ENCODE results near the gene DKKL1. TPM values are rescaled to one million over a fixed set of nuclear protein-coding genes. Genes with fewer than 3 reads are reported as not detected.
A peak's percentile ranks its signal among the peaks of the same experiment; 100 is the strongest.

Gene DKKL1
- total RNA-seq, 4 donors from 2014 or later: 2.2 TPM; not detected in 3

DNA sequence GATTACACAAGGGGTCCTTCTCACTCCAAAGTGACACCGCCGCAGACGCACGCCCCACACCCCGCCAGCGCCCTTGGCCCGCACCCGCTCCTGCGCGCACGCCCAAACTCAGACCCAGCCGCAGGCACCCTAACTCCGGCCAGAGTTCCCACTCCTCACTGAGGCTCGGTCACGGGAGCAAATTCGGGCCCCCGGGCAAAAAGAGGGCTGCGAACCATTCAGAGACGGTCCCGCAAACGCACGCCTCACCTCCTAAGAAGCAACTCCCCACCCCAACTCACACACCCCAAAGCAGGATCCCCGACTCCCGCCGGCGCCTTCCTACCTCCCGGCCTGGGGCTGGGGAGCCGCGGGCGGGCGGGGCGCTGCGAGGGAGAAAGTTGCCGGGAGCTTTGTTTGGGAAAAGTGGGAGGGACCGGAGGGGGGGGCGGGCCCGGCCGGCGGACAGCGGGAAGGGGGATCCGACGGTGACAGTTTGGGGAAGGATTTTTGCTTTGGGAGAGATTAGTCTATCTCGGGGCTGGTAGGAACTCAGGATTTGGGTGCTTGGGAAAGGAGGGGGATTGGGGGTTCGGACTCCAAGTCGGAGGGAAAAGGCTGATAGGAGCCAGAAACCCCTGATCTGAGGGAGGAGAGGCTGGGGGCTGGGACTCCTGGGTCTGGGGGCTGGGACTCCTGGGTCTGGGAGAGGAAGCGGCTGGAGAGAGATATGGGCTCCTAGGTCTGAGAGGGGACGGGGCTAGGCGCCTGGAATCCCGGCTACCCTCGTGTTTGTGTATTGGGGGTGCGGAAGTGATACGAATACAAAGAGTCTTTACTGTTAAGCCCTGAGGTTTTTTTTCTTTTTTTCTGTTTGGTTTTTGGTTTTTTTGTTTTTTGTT lies 1.4 kb upstream of the DKKL1 start, which contains the start of gene TEAD2:
Gene TEAD2 (minus strand): TSS at position 369 of the 881 bp plus-strand sequence. CDS start 2,341 bp downstream, outside the sequence.
- in situ Hi-C loops (cut with MboI; ENCODE audit: low pct_ligation_motif_present in 1 of 4, low pct_unique_long_range_greater_than_20kb in 1 of 4, low sequenced_read_pairs in 3 of 4): no loop called here
- Histone ChIP-seq H3K27me3 (no peaks in the 10 kb centered on the region), H3K9me3 (no peaks in the 10 kb centered on the region), H3K36me3 (no peaks in the 10 kb centered on the region), H3K4me1 (peaks cover 4 to 32% (median 22%) of the 10 kb centered on the region in 4 donors), H3K27ac (peak within 1 kb of the TSS; percentile 87 to 97 (median 91)), H3K4me3 (peak within 1 kb of the TSS; percentile 48 to 89 (median 70))
- intact Hi-C loops (cut with DNase I; ENCODE audit: low total_unique reads): no loop called here
- TF ChIP-seq EP300 (IDR thresholded peaks at IDR 0.05; ENCODE audit: low read depth): no peak
- TF ChIP-seq POLR2AphosphoS5 (IDR thresholded peaks at IDR 0.05): peak; percentile 26 to 65 (median 57)
- TF ChIP-seq, protein P1, sequence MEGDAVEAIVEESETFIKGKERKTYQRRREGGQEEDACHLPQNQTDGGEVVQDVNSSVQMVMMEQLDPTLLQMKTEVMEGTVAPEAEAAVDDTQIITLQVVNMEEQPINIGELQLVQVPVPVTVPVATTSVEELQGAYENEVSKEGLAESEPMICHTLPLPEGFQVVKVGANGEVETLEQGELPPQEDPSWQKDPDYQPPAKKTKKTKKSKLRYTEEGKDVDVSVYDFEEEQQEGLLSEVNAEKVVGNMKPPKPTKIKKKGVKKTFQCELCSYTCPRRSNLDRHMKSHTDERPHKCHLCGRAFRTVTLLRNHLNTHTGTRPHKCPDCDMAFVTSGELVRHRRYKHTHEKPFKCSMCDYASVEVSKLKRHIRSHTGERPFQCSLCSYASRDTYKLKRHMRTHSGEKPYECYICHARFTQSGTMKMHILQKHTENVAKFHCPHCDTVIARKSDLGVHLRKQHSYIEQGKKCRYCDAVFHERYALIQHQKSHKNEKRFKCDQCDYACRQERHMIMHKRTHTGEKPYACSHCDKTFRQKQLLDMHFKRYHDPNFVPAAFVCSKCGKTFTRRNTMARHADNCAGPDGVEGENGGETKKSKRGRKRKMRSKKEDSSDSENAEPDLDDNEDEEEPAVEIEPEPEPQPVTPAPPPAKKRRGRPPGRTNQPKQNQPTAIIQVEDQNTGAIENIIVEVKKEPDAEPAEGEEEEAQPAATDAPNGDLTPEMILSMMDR (IDR thresholded peaks at IDR 0.05): no peak
- TF ChIP-seq POLR2A (IDR thresholded peaks at IDR 0.05): peak; percentile 16
- peak; percentile 75 for DNase-seq
- 1% methylated on average over 12 to 51 of the region's 52 CpGs for WGBS, 2 donors (ENCODE audit: low coverage in 1 of 2)

DNA sequence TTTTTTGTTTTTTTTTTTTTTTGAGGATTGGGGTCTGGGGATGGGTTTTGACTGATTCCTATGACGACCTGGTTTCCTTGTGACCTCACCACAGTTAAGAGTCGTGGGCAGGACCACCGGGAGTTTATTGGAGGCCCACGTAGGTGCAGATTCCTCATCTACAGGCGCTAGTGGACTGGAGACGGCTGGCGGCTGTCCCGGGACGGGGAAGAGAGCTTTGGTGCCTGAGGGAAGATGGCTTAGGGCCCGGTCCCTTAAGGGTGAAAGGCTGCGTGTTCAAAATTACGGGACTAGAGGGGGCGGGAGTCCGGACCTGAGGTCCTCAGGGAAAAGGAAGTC lies 779 bp upstream of the DKKL1 start:
- intact Hi-C loops (cut with DNase I; ENCODE audit: low total_unique reads) (no loop called here), in situ Hi-C loops (cut with MboI; ENCODE audit: low pct_ligation_motif_present in 1 of 4, low pct_unique_long_range_greater_than_20kb in 1 of 4, low sequenced_read_pairs in 3 of 4) (no loop called here)
- WGBS, 2 donors (ENCODE audit: low coverage in 1 of 2): 0 to 1% methylated on average over 1 to 14 of the region's 14 CpGs
- Histone ChIP-seq H3K9me3 (no peaks in the 10 kb centered on the region), H3K4me3 (peak overlapping the region in 3 of 4 donors; percentile 48 to 78 (median 61)), H3K4me1 (peaks cover 4 to 32% (median 22%) of the 10 kb centered on the region in 4 donors), H3K36me3 (no peaks in the 10 kb centered on the region), H3K27ac (peak overlapping the region; percentile 87 to 97 (median 91)), H3K27me3 (no peaks in the 10 kb centered on the region)
- TF ChIP-seq EP300 (IDR thresholded peaks at IDR 0.05; ENCODE audit: low read depth) (no peak), POLR2AphosphoS5 (IDR thresholded peaks at IDR 0.05) (no peak), POLR2A (IDR thresholded peaks at IDR 0.05) (no peak)
- TF ChIP-seq, protein P1 (IDR thresholded peaks at IDR 0.05): no peak
- peak; percentile 47 for DNase-seq

DNA sequence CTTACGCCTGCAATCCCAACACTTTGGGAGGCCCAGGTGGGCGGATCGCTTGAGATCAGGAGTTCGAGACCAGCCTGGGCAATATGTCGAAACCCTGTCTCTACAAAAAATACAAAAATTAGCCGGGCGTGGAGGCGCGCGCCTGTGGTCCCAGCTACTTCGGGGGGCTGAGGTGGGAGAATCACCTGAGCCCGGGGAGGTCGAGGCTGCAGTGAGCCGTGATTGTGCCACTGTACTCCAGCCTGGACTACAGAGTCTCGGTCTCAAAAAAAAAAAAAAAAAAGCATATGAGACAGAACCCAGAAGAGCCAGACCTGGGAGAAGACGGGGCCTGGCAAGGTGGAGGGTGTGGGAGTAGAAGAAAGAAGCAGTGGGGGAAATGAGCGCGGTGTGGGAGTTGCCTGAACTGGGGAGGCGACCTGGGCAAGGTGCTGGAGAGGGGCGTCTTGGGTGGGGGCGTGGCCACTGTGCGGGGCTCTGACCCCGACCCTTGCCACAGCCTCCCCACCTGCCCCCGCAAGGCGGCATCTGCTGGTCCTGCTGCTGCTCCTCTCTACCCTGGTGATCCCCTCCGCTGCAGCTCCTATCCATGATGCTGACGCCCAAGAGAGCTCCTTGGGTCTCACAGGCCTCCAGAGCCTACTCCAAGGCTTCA lies 533 bp downstream of the DKKL1 start:
- no peak for DNase-seq
- Histone ChIP-seq H3K9me3 (peaks cover 7 to 9% of the 10 kb centered on the region in 2 donors), H3K27ac (peak overlapping the region; percentile 69 to 88 (median 82)), H3K4me3 (peak overlapping the region in 2 of 4 donors; percentile 61 to 78), H3K4me1 (peaks cover 4 to 32% (median 22%) of the 10 kb centered on the region in 4 donors), H3K36me3 (no peaks in the 10 kb centered on the region), H3K27me3 (no peaks in the 10 kb centered on the region)
- no peak for TF ChIP-seq POLR2A (IDR thresholded peaks at IDR 0.05)
- TF ChIP-seq POLR2AphosphoS5 (IDR thresholded peaks at IDR 0.05): no peak
- no peak for TF ChIP-seq EP300 (IDR thresholded peaks at IDR 0.05; ENCODE audit: low read depth)
- TF ChIP-seq, protein P1 (IDR thresholded peaks at IDR 0.05): no peak
- in situ Hi-C loops (cut with MboI; ENCODE audit: low pct_ligation_motif_present in 1 of 4, low pct_unique_long_range_greater_than_20kb in 1 of 4, low sequenced_read_pairs in 3 of 4) (no loop called here), intact Hi-C loops (cut with DNase I; ENCODE audit: low total_unique reads) (no loop called here)
- WGBS, 2 donors (ENCODE audit: low coverage in 1 of 2): 55 to 76% methylated on average over 2 to 27 of the region's 27 CpGs

DNA sequence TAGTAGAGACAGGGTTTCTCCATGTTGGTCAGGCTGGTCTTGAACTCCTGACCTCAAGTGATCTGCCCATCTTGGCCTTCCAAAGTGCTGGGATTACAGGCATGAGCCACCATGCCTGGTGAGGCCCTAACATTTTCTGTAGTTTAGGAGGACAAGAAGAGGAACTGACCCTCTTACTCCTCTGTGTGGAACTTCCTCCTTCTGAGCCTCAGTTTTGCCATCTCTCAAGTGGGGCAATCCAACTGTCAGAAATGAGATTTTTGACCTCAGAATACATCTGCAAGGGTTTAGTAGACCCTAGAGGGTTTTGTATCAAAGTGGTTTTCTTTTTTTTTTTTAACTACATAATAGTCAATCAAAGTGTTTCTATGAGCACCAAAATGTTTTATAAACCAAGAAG lies 2.4 kb downstream of the DKKL1 start:
- intact Hi-C loops (cut with DNase I; ENCODE audit: low total_unique reads): loop anchor here (2.0 kb wide), 1 partner anchor 77 kb away; no protein-coding TSS in a partner anchor
- in situ Hi-C loops (cut with MboI; ENCODE audit: low pct_ligation_motif_present in 1 of 4, low pct_unique_long_range_greater_than_20kb in 1 of 4, low sequenced_read_pairs in 3 of 4): no loop called here
- Histone ChIP-seq H3K27ac (no peak overlapping the region), H3K9me3 (peaks cover 10 to 11% of the 10 kb centered on the region in 2 donors), H3K36me3 (no peaks in the 10 kb centered on the region), H3K27me3 (no peaks in the 10 kb centered on the region), H3K4me3 (no peak overlapping the region), H3K4me1 (peaks cover 4 to 32% (median 18%) of the 10 kb centered on the region in 4 donors)
- TF ChIP-seq, protein P1 (IDR thresholded peaks at IDR 0.05): no peak
- TF ChIP-seq POLR2A (IDR thresholded peaks at IDR 0.05): no peak
- no peak for TF ChIP-seq EP300 (IDR thresholded peaks at IDR 0.05; ENCODE audit: low read depth)
- TF ChIP-seq POLR2AphosphoS5 (IDR thresholded peaks at IDR 0.05): no peak
- no peak for DNase-seq

Measured in transverse colon (tissue), 4 donors.